Lower leg skin (tissue), 3 donors: Measurements from ENCODE around the gene DPH2.

Experiments used
- CTCF ChIP-seq, 3 donors: fragments of 450-650 bp; IDR thresholded peaks; one replicate each; pipeline ENCODE4 v1.5.1; 2016; ENCODE audit warnings: antibody characterized with exemption in 3 of 3, mild to moderate bottlenecking in 3 of 3, moderate library complexity in 2 of 3
- POLR2A ChIP-seq, 2 donors: fragments of 450-650 bp; IDR thresholded peaks; one replicate each; pipeline ENCODE4 v1.6.1; 2016 to 2017; ENCODE audit warnings: antibody characterized with exemption in 2 of 2, mild to moderate bottlenecking in 1 of 2, moderate library complexity in 1 of 2

DNA sequence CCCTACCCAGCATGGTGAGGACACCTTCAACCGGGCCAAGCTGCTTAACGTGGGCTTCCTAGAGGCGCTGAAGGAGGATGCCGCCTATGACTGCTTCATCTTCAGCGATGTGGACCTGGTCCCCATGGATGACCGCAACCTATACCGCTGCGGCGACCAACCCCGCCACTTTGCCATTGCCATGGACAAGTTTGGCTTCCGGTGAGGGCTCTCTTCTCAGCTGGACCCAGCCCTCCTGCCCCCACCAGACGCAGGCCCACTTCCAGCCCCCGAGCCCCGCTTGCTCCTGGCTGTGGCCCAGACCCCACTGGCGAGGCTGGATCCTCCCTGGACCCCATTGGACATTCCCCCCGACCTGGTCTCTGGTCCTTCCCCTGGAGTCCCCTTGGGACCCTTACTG, 15.0 kb downstream of the DPH2 start:
- TF ChIP-seq CTCF (IDR thresholded peaks at IDR 0.05) (no peak), POLR2A (IDR thresholded peaks at IDR 0.05) (no peak)
